Loucy (cell line): ENCODE data around the gene PSMD14.
A peak's percentile ranks its signal among the peaks of the same experiment; 100 is the strongest.

Experiments used
- H2AFZ ChIP-seq: fragments of 200-600 bp; sonication (generic); 2 replicates; pipeline ENCODE4 v1.6.0; 2016; ENCODE audit warnings: antibody characterized with exemption, mild to moderate bottlenecking, low read length, moderate library complexity
- H3F3A ChIP-seq: fragments of 200-600 bp; 2 replicates; pipeline ENCODE4 v1.6.0; 2016; ENCODE audit warnings: antibody characterized with exemption, low read depth, mild to moderate bottlenecking
- H3K27me3 ChIP-seq: fragments of 200-600 bp; sonication (generic); 2 replicates; pipeline ENCODE4 v1.6.1; 2014; ENCODE audit warnings: low read length, mild to moderate bottlenecking; ENCODE audit not compliant: insufficient read depth, poor library complexity, severe bottlenecking
- H3K36me3 ChIP-seq: fragments of 200-600 bp; sonication (generic); 2 replicates; pipeline ENCODE4 v1.6.1; 2016; ENCODE audit warnings: low read length; ENCODE audit not compliant: insufficient read depth
- H3K4me1 ChIP-seq: fragments of 200-600 bp; sonication (generic); 2 replicates; pipeline ENCODE4 v1.5.1; 2014; ENCODE audit warnings: low read length, mild to moderate bottlenecking; ENCODE audit not compliant: insufficient read depth, poor library complexity, severe bottlenecking
- H3K4me2 ChIP-seq: fragments of 200-600 bp; sonication (generic); 2 replicates; pipeline ENCODE4 v1.6.0; 2014; ENCODE audit warnings: antibody characterized with exemption, low read length, low read depth, mild to moderate bottlenecking; ENCODE audit not compliant: poor library complexity, severe bottlenecking
- H3K4me3 ChIP-seq: fragments of 200-600 bp; sonication (generic); 2 replicates; pipeline ENCODE4 v1.5.1; 2014; ENCODE audit warnings: low read length, mild to moderate bottlenecking, mixed read lengths; ENCODE audit not compliant: poor library complexity, severe bottlenecking
- H3K79me2 ChIP-seq: fragments of 200-600 bp; sonication (generic); 2 replicates; pipeline ENCODE4 v1.6.1; 2014; ENCODE audit warnings: low read length; ENCODE audit not compliant: insufficient read depth
- H3K9ac ChIP-seq: fragments of 200-600 bp; sonication (generic); 2 replicates; pipeline ENCODE4 v1.6.0; 2014; ENCODE audit warnings: mild to moderate bottlenecking, low read depth, low read length, moderate library complexity; ENCODE audit not compliant: poor library complexity, severe bottlenecking
- H3K9me2 ChIP-seq: fragments of 200-600 bp; sonication (generic); replicated peaks from 2 replicates; pipeline ENCODE4 v1.6.1; 2016; ENCODE audit warnings: low read depth, low read length, mixed read lengths
- H3K9me3 ChIP-seq: fragments of 200-600 bp; sonication (generic); 2 replicates; pipeline ENCODE4 v1.6.1; 2014; ENCODE audit warnings: mild to moderate bottlenecking, antibody characterized with exemption, low read length, low read depth; ENCODE audit not compliant: insufficient read depth
- H4K20me1 ChIP-seq: fragments of 200-600 bp; sonication (generic); 2 replicates; pipeline ENCODE4 v1.6.0; 2014; ENCODE audit warnings: antibody characterized with exemption, low read length, mild to moderate bottlenecking; ENCODE audit not compliant: insufficient read depth, poor library complexity, severe bottlenecking
- EZH2phosphoT487 ChIP-seq: fragments of 200-600 bp; IDR thresholded peaks from 2 replicates; pipeline ENCODE4 v1.6.1; 2018; ENCODE audit warnings: antibody characterized with exemption, mild to moderate bottlenecking, moderate library complexity, borderline replicate concordance
- TF ChIP-seq, protein P1 (sequence below): fragments of 200-600 bp; sonication (generic); conservative IDR thresholded peaks from 2 replicates; pipeline ENCODE4 v1.5.1; 2014; ENCODE audit warnings: mild to moderate bottlenecking, antibody characterized with exemption, low read length

The PSMD14 gene

GRCh38 chr2:161307676-161308075 is 549 bp upstream of the PSMD14 start:
- H3K79me2 ChIP-seq, result peaks cover 49% of the 10 kb centered on the region
- TF ChIP-seq, protein P1, sequence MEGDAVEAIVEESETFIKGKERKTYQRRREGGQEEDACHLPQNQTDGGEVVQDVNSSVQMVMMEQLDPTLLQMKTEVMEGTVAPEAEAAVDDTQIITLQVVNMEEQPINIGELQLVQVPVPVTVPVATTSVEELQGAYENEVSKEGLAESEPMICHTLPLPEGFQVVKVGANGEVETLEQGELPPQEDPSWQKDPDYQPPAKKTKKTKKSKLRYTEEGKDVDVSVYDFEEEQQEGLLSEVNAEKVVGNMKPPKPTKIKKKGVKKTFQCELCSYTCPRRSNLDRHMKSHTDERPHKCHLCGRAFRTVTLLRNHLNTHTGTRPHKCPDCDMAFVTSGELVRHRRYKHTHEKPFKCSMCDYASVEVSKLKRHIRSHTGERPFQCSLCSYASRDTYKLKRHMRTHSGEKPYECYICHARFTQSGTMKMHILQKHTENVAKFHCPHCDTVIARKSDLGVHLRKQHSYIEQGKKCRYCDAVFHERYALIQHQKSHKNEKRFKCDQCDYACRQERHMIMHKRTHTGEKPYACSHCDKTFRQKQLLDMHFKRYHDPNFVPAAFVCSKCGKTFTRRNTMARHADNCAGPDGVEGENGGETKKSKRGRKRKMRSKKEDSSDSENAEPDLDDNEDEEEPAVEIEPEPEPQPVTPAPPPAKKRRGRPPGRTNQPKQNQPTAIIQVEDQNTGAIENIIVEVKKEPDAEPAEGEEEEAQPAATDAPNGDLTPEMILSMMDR, result no peak
- no peak for TF ChIP-seq EZH2phosphoT487
- H3F3A ChIP-seq, result no peaks in the 10 kb centered on the region
- peak overlapping the region; percentile 87 for H3K9ac ChIP-seq
- peak overlapping the region; percentile 92 for H2AFZ ChIP-seq
- no peaks in the 10 kb centered on the region for H3K9me2 ChIP-seq
- H3K27me3 ChIP-seq, result no peaks in the 10 kb centered on the region
- peaks cover 40% of the 10 kb centered on the region for H4K20me1 ChIP-seq
- H3K4me3 ChIP-seq, result peak overlapping the region; percentile 93
- H3K36me3 ChIP-seq, result no peaks in the 10 kb centered on the region
- peak overlapping the region; percentile 93 for H3K4me2 ChIP-seq
- no peaks in the 10 kb centered on the region for H3K9me3 ChIP-seq
- H3K4me1 ChIP-seq, result peaks cover 31% of the 10 kb centered on the region

GRCh38 chr2:161312996-161313395 is 4.8 kb downstream of the PSMD14 start:
- TF ChIP-seq, protein P1, result no peak
- TF ChIP-seq EZH2phosphoT487, result no peak
- Histone ChIP-seq H3K4me3 (peak overlapping the region; percentile 48), H2AFZ (no peak overlapping the region), H3K4me1 (peaks cover 56% of the 10 kb centered on the region), H3K36me3 (no peaks in the 10 kb centered on the region; the same call in 1 of the 2 replicates), H4K20me1 (peaks cover 87% of the 10 kb centered on the region), H3K9me2 (no peaks in the 10 kb centered on the region), H3K79me2 (peaks cover 94% of the 10 kb centered on the region), H3K9me3 (no peaks in the 10 kb centered on the region), H3K9ac (peak overlapping the region; percentile 6), H3K4me2 (peak overlapping the region; percentile 78), H3F3A (no peaks in the 10 kb centered on the region), H3K27me3 (no peaks in the 10 kb centered on the region)

DNA sequence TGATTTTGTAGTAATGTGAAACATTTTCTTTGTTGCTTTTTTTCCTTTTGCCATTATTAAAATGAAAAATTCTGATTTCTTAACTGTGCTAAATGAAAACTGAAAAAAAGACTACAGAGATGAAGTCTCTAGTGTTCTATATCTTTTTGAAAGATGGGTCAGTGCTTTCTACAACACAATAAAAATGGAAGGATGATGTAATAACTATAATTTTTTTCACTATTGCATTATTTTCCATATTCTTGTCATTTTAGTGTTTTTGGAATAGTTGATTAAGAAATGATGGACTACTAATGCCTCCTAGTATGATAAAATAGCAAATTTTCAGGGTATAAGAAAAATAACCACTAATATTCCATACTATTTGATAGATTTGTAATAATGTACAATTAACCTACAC is 7.2 kb downstream of the PSMD14 start:
- H3K9me3 ChIP-seq, result no peaks in the 10 kb centered on the region
- H3K4me3 ChIP-seq, result peak overlapping the region; percentile 48
- peak overlapping the region; percentile 62 for H3K4me2 ChIP-seq
- H3K36me3 ChIP-seq, result peaks cover 9% of the 10 kb centered on the region; the same call in 1 of the 2 replicates
- TF ChIP-seq, protein P1, result no peak
- TF ChIP-seq EZH2phosphoT487, result no peak
- H3K9me2 ChIP-seq, result no peaks in the 10 kb centered on the region
- H3K79me2 ChIP-seq, result peaks cover 96% of the 10 kb centered on the region
- H3K9ac ChIP-seq, result no peak overlapping the region
- H4K20me1 ChIP-seq, result peaks cover 85% of the 10 kb centered on the region
- peaks cover 49% of the 10 kb centered on the region for H3K4me1 ChIP-seq
- H3F3A ChIP-seq, result no peaks in the 10 kb centered on the region
- no peaks in the 10 kb centered on the region for H3K27me3 ChIP-seq
- no peak overlapping the region for H2AFZ ChIP-seq
